K562 (cell line): ENCODE measurements around the gene CCDC92. TPM values are rescaled to one million over a fixed set of nuclear protein-coding genes. Genes with fewer than 3 reads are reported as not detected.
A peak's percentile ranks its signal among the peaks of the same experiment; 100 is the strongest.

Experiments
- ARHGAP35 ChIP-seq: fragments of 450-650 bp; IDR thresholded peaks from 2 replicates; pipeline ENCODE4 v1.6.1; 2018; ENCODE audit not compliant: partially characterized antibody
- CHD2 ChIP-seq: IDR thresholded peaks from 2 replicates; pipeline ENCODE4 v1.6.1; 2011; ENCODE audit warnings: low read depth, low read length
- FOSL1 ChIP-seq: fragments of 200-800 bp; sonication (Bioruptor generic); conservative IDR thresholded peaks from 2 replicates; pipeline ENCODE4 v1.6.1; 2016; ENCODE audit warnings: missing genetic modification characterization, missing compliant biosample characterization
- FOXM1 ChIP-seq, 2 experiments: fragments of 450-650 bp in 1 of 2; sonication (generic) in 1 of 2; formaldehyde crosslinking in 1 of 2; IDR thresholded peaks; 2 replicates each; pipeline versions ENCODE4 v1.6.1 to v1.9.0; 2017 to 2022; ENCODE audit warnings: low read depth in 2 of 2, mild to moderate bottlenecking in 2 of 2, missing genetic modification reagents in 1 of 2, moderate library complexity in 1 of 2
- JUND ChIP-seq, 2 experiments: IDR thresholded peaks; 2 replicates in 1 of 2; 3 replicates in 1 of 2; pipeline ENCODE4 v1.6.1; 2011; ENCODE audit warnings: borderline replicate concordance in 2 of 2, low read depth in 2 of 2, low read length in 2 of 2, improper control_type of control experiment in 1 of 2, missing biosample characterization in 1 of 2, missing genetic modification characterization in 1 of 2, missing genetic modification reagents in 1 of 2
- MXI1 ChIP-seq: IDR thresholded peaks from 2 replicates; pipeline ENCODE4 v1.6.1; 2011; ENCODE audit warnings: low read depth, mild to moderate bottlenecking, improper control_type of control experiment, low read length
- POLR3A ChIP-seq: IDR thresholded peaks from 2 replicates; pipeline ENCODE4 v1.6.1; 2011; ENCODE audit warnings: borderline replicate concordance, mild to moderate bottlenecking, moderate library complexity; ENCODE audit not compliant: insufficient read length, insufficient read depth; ENCODE audit errors: extremely low read depth
- RBM22 ChIP-seq: fragments of 200-400 bp; formaldehyde crosslinking; IDR thresholded peaks from 2 replicates; pipeline ENCODE4 v1.6.1; 2018; ENCODE audit warnings: low read length, low read depth; ENCODE audit not compliant: poor library complexity, severe bottlenecking
- RCOR1 ChIP-seq, 2 experiments: IDR thresholded peaks; 2 replicates each; pipeline ENCODE4 v1.6.1; 2012; ENCODE audit warnings: low read depth in 2 of 2, low read length in 2 of 2, borderline replicate concordance in 1 of 2, improper control_type of control experiment in 1 of 2
- RFX1 ChIP-seq: fragments of 450-650 bp; IDR thresholded peaks from 2 replicates; pipeline ENCODE4 v1.6.1; 2016; ENCODE audit warnings: mild to moderate bottlenecking, moderate library complexity
- TEAD4 ChIP-seq, 2 experiments: sonication (generic) in 1 of 2; formaldehyde crosslinking in 1 of 2; IDR thresholded peaks; 2 replicates each; pipeline versions ENCODE4 v1.6.1 to v1.8.0; 2012 to 2022; ENCODE audit warnings: borderline replicate concordance in 1 of 2, inconsistent platforms in 1 of 2, low read length in 1 of 2, mild to moderate bottlenecking in 1 of 2, missing genetic modification reagents in 1 of 2
- ZFX ChIP-seq: sonication (generic); formaldehyde crosslinking; IDR thresholded peaks from 2 replicates; pipeline ENCODE4 v1.8.0; 2022; ENCODE audit warnings: mild to moderate bottlenecking, missing genetic modification reagents, moderate library complexity
- ZNF133 ChIP-seq: fragments of 250-450 bp; sonication (Bioruptor Pico); IDR thresholded peaks from 2 replicates; pipeline ENCODE4 v1.4.0; 2020; ENCODE audit warnings: mild to moderate bottlenecking
- ZNF354B ChIP-seq: fragments of 250-450 bp; sonication (Bioruptor Pico); IDR thresholded peaks from 2 replicates; pipeline ENCODE4 v1.4.0; 2020
- ZNF584 ChIP-seq: fragments of 200-800 bp; sonication (Bioruptor generic); IDR thresholded peaks from 2 replicates; pipeline ENCODE4 v1.6.1; 2016; ENCODE audit warnings: low read depth, mild to moderate bottlenecking, missing genetic modification characterization, missing compliant biosample characterization
- polyA plus RNA-seq, 8 experiments: library from polyadenylated mRNA; depleted of rRNA in 4 of 8; stranded (reverse) in 5 of 8; unstranded in 3 of 8; fragments of >200 nt; fragmentation: Nextera tagmentation in 2 of 8; fragmentation: Illumina TruSeq in 1 of 8; extraction: Ambion mirVana in 2 of 8; extraction: Trizol in 1 of 8; gene quantifications; 2 replicates each; pipeline versions ENCODE4 v1.2.1 to v1.2.3, GENCODE V29; 2011 to 2014; ENCODE audit warnings: inconsistent platforms in 1 of 8, missing spikeins in 1 of 8
- total RNA-seq, 7 experiments: library from RNA; depleted of rRNA in 6 of 7; stranded (reverse); fragments of >200 nt in 6 of 7; fragmentation: Illumina TruSeq in 2 of 7; extraction: Trizol in 2 of 7; gene quantifications; 2 replicates each; pipeline versions ENCODE4 v1.2.1 to v1.2.3, GENCODE V29; 2011 to 2021; ENCODE audit warnings: low replicate concordance in 1 of 7
- TF ChIP-seq, protein P1 (sequence below): fragments of 250-450 bp; sonication (Bioruptor Pico); IDR thresholded peaks from 2 replicates; pipeline ENCODE4 v1.4.0; 2020; ENCODE audit warnings: mild to moderate bottlenecking, moderate library complexity, borderline replicate concordance
- TF ChIP-seq, protein P2 (sequence below): IDR thresholded peaks from 2 replicates; pipeline ENCODE4 v1.6.1; 2016; ENCODE audit warnings: missing genetic modification characterization, missing compliant biosample characterization
- TF ChIP-seq, protein P3 (sequence below): fragments of 200-800 bp; sonication (Bioruptor generic); IDR thresholded peaks from 2 replicates; pipeline ENCODE4 v1.6.1; 2017; ENCODE audit warnings: missing genetic modification characterization, missing compliant biosample characterization
- TF ChIP-seq, protein P4 (sequence below), 2 experiments: IDR thresholded peaks; 2 replicates each; pipeline ENCODE4 v1.6.1; 2011; ENCODE audit warnings: borderline replicate concordance in 1 of 2, control low read depth in 1 of 2, low read depth in 1 of 2, low read length in 1 of 2, mild to moderate bottlenecking in 1 of 2, mixed read lengths in 1 of 2, moderate library complexity in 1 of 2; ENCODE audit not compliant: insufficient read depth in 1 of 2, insufficient read length in 1 of 2, poor library complexity in 1 of 2, severe bottlenecking in 1 of 2; ENCODE audit errors: extremely low read depth in 1 of 2

Gene CCDC92
- total and polyA plus RNA-seq, 9 of the 15 experiments (the other 6 are each of a cell fraction or from before 2014, with no cell fraction given) = 0.27 to 5.9 (median 2.1) TPM

DNA sequence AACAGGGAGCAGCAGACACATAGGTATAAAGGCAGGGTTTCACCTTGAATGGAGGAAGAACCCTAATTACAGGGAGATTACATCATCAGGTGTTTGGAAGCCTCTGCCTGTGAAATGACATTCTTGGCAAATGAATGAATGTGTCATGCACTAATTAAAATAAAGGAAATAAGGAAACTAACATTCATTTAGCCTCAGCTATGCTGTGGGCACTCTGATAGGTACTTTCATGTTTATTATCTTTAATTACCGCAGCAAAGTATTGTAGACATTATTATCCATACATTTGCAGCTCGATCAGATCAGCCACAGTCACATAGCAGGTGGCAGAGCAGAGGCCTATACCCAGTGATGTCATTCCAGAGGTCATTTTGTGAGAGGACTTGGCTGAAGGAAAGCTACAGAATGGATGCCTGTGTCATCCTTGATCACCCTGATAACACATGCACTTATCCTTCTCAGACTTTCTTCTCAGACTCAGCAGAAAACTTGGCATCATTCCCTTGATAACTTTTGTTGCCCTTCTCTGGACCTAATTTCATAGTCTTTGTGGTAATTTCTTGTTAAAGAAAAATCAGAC lies 18.8 kb upstream of the CCDC92 start (continued):
- TF ChIP-seq, protein P1, sequence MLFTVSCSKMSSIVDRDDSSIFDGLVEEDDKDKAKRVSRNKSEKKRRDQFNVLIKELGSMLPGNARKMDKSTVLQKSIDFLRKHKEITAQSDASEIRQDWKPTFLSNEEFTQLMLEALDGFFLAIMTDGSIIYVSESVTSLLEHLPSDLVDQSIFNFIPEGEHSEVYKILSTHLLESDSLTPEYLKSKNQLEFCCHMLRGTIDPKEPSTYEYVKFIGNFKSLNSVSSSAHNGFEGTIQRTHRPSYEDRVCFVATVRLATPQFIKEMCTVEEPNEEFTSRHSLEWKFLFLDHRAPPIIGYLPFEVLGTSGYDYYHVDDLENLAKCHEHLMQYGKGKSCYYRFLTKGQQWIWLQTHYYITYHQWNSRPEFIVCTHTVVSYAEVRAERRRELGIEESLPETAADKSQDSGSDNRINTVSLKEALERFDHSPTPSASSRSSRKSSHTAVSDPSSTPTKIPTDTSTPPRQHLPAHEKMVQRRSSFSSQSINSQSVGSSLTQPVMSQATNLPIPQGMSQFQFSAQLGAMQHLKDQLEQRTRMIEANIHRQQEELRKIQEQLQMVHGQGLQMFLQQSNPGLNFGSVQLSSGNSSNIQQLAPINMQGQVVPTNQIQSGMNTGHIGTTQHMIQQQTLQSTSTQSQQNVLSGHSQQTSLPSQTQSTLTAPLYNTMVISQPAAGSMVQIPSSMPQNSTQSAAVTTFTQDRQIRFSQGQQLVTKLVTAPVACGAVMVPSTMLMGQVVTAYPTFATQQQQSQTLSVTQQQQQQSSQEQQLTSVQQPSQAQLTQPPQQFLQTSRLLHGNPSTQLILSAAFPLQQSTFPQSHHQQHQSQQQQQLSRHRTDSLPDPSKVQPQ (CRISPR knock-in tag) = no peak
- no peak for TF ChIP-seq MXI1
- peak; percentile 51; the same call in 1 of the 2 replicates for TF ChIP-seq FOSL1 (tag)
- TF ChIP-seq ZNF354B (CRISPR knock-in tag) = no peak
- no peak for TF ChIP-seq ARHGAP35
- TF ChIP-seq ZNF133 = no peak
- TF ChIP-seq FOXM1 (IDR thresholded peaks at IDR 0.05; ENCODE audit: low read depth) = no peak
- no peak for TF ChIP-seq FOXM1 (CRISPR knock-in tag; IDR thresholded peaks at IDR 0.05; ENCODE audit: low read depth)
- peak in 1 of 2 experiments; percentile 73; a peak in 1 of 4 replicates for TF ChIP-seq RCOR1 (IDR thresholded peaks at IDR 0.05; ENCODE audit: borderline replicate concordance in 1 of 2, low read depth in 2 of 2, low read length in 2 of 2)
- TF ChIP-seq ZNF584 (CRISPR knock-in tag) = peak; percentile 36; the same call in 1 of the 2 replicates
- no peak for TF ChIP-seq RFX1
- TF ChIP-seq, protein P2, sequence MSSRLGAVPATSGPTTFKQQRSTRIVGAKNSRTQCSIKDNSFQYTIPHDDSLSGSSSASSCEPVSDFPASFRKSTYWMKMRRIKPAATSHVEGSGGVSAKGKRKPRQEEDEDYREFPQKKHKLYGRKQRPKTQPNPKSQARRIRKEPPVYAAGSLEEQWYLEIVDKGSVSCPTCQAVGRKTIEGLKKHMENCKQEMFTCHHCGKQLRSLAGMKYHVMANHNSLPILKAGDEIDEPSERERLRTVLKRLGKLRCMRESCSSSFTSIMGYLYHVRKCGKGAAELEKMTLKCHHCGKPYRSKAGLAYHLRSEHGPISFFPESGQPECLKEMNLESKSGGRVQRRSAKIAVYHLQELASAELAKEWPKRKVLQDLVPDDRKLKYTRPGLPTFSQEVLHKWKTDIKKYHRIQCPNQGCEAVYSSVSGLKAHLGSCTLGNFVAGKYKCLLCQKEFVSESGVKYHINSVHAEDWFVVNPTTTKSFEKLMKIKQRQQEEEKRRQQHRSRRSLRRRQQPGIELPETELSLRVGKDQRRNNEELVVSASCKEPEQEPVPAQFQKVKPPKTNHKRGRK = no peak
- no peak for TF ChIP-seq POLR3A
- TF ChIP-seq CHD2 = no peak
- TF ChIP-seq, protein P3, sequence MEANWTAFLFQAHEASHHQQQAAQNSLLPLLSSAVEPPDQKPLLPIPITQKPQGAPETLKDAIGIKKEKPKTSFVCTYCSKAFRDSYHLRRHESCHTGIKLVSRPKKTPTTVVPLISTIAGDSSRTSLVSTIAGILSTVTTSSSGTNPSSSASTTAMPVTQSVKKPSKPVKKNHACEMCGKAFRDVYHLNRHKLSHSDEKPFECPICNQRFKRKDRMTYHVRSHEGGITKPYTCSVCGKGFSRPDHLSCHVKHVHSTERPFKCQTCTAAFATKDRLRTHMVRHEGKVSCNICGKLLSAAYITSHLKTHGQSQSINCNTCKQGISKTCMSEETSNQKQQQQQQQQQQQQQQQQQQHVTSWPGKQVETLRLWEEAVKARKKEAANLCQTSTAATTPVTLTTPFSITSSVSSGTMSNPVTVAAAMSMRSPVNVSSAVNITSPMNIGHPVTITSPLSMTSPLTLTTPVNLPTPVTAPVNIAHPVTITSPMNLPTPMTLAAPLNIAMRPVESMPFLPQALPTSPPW (CRISPR knock-in tag) = no peak; the same call in 1 of the 2 replicates
- peak; percentile 63; the same call in 1 of the 2 replicates for TF ChIP-seq TEAD4 (IDR thresholded peaks at IDR 0.05; ENCODE audit: low read length)
- no peak for TF ChIP-seq TEAD4 (CRISPR knock-in tag; IDR thresholded peaks at IDR 0.05; ENCODE audit: borderline replicate concordance)
- peak; percentile 54; the same call in 1 of the 2 replicates for TF ChIP-seq JUND (IDR thresholded peaks at IDR 0.05; ENCODE audit: borderline replicate concordance, low read depth, low read length)
- TF ChIP-seq JUND (tag; IDR thresholded peaks at IDR 0.05; ENCODE audit: borderline replicate concordance, low read depth, low read length) = peak; percentile 80
- no peak for TF ChIP-seq RBM22
- TF ChIP-seq, protein P4, sequence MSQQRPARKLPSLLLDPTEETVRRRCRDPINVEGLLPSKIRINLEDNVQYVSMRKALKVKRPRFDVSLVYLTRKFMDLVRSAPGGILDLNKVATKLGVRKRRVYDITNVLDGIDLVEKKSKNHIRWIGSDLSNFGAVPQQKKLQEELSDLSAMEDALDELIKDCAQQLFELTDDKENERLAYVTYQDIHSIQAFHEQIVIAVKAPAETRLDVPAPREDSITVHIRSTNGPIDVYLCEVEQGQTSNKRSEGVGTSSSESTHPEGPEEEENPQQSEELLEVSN (IDR thresholded peaks at IDR 0.05; ENCODE audit: borderline replicate concordance in 1 of 2, extremely low read depth in 1 of 2, insufficient read depth in 1 of 2, insufficient read length in 1 of 2, low read depth in 1 of 2, low read length in 1 of 2, poor library complexity in 1 of 2, severe bottlenecking in 1 of 2) = no peak
- no peak for TF ChIP-seq ZFX (CRISPR knock-in tag)
